Adrenal gland (tissue), 5 donors: ENCODE data around the gene MARK1.

Source experiments
- POLR2A ChIP-seq, 2 donors: fragments of 450-650 bp; IDR thresholded peaks; one replicate each; pipeline ENCODE4 v1.6.1; 2017; ENCODE audit warnings: antibody characterized with exemption in 2 of 2, mild to moderate bottlenecking in 2 of 2, moderate library complexity in 1 of 2
- TF ChIP-seq, protein P1 (sequence below), 6 experiments: fragments of 450-650 bp in 4 of 6; fragments of 200-600 bp in 2 of 6; sonication (generic) in 1 of 6; IDR thresholded peaks; 1 replicate in 5 of 6; 2 replicates in 1 of 6; pipeline versions ENCODE4 v1.5.1 to v1.8.0; 2016 to 2021; ENCODE audit warnings: antibody characterized with exemption in 6 of 6, mild to moderate bottlenecking in 2 of 6, moderate library complexity in 1 of 6
- donor health status: DM: no; HTN: no; CAD: no.

DNA sequence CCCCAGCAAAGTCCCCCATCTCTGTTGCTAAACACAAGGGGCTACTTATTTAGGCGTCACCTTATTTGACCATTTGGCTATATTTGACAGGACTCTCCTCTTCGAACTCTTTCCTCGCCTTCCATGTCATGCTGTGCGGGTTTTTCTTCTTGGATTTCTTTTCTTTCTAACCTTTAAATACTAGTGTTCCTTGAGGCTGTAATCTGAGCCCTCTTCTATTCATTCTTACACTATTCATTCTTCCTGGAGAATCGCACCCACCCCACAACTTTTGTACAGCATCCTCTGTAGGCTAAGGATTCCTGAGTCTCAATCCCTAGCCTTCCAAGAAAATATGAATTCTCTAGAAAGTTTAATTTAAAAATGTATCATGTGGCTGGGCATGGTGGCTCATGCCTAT lies 100.5 kb downstream of the MARK1 start:
- TF ChIP-seq POLR2A (IDR thresholded peaks at IDR 0.05), result no peak
- TF ChIP-seq, protein P1, sequence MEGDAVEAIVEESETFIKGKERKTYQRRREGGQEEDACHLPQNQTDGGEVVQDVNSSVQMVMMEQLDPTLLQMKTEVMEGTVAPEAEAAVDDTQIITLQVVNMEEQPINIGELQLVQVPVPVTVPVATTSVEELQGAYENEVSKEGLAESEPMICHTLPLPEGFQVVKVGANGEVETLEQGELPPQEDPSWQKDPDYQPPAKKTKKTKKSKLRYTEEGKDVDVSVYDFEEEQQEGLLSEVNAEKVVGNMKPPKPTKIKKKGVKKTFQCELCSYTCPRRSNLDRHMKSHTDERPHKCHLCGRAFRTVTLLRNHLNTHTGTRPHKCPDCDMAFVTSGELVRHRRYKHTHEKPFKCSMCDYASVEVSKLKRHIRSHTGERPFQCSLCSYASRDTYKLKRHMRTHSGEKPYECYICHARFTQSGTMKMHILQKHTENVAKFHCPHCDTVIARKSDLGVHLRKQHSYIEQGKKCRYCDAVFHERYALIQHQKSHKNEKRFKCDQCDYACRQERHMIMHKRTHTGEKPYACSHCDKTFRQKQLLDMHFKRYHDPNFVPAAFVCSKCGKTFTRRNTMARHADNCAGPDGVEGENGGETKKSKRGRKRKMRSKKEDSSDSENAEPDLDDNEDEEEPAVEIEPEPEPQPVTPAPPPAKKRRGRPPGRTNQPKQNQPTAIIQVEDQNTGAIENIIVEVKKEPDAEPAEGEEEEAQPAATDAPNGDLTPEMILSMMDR (IDR thresholded peaks at IDR 0.05), result no peak
